Measurements from ENCODE around the gene PTPRN2. TPM values are rescaled to one million over a fixed set of nuclear protein-coding genes. Genes with fewer than 3 reads are reported as not detected.
"Not testable (repeated sequence)": the region's sequence is repeated elsewhere in the genome, so short reads cannot be mapped to it uniquely, and the experiment has no call there.

The PTPRN2 gene
- total RNA-seq, 1 donor from 2014 or later: 0.41 TPM

DNA sequence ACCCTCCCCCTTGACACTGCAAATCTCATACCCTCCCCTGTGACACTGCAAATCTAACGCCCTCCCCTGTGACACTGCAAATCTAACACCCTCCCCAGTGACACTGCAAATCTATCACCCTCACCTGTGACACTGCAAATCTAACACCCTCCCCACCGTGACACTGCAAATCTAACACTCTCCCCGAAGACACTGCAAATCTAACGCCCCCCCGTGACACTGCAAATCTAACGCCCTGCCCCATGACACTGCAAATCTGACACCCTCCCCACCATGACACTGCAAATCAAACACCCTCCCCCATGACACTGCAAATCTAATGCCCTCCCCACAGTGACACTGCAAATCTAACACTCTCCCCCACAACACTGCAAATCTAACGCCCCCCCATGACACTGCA is 647.1 kb downstream of the PTPRN2 start:
- Mint-ChIP-seq H3K9me3 (peaks cover 24% of the 10 kb centered on the region), H3K4me1 (ENCODE audit: low read depth) (no peaks in the 10 kb centered on the region), H3K27me3 (ENCODE audit: insufficient read depth) (no peaks in the 10 kb centered on the region), H3K36me3 (ENCODE audit: low read depth) (no peaks in the 10 kb centered on the region), H3K4me3 (no peak overlapping the region), H3K27ac (no peak overlapping the region)
- intact Hi-C loops (cut with micrococcal nuclease): no loop called here
- DNase-seq (ENCODE audit: low spot score): no peak

DNA sequence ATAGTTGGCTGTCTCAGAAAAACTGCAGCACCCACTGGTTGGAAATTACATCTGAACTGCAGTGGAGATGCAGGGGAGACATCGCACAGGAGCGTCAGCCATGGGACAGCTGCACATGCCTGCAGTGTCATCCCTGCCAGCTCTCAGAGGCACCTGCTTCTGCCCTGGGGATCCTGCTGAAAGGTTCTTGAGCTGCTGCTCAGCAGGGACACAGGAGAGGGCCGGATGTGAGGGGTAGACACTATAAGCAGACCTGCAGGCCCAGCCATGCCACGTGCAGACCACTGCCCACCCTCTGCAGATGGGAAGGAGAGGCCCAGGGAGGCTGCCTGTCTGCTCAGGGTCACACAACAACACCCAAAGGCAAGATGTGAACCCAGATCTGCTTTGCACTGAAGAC is 649.4 kb downstream of the PTPRN2 start:
- intact Hi-C loops (cut with micrococcal nuclease): no loop called here
- Mint-ChIP-seq H3K36me3 (ENCODE audit: low read depth) (peaks cover 2% of the 10 kb centered on the region), H3K27ac (no peak overlapping the region), H3K4me1 (ENCODE audit: low read depth) (no peaks in the 10 kb centered on the region), H3K27me3 (ENCODE audit: insufficient read depth) (no peaks in the 10 kb centered on the region), H3K9me3 (peaks cover 37% of the 10 kb centered on the region), H3K4me3 (no peak overlapping the region)
- DNase-seq (ENCODE audit: low spot score): no peak

DNA sequence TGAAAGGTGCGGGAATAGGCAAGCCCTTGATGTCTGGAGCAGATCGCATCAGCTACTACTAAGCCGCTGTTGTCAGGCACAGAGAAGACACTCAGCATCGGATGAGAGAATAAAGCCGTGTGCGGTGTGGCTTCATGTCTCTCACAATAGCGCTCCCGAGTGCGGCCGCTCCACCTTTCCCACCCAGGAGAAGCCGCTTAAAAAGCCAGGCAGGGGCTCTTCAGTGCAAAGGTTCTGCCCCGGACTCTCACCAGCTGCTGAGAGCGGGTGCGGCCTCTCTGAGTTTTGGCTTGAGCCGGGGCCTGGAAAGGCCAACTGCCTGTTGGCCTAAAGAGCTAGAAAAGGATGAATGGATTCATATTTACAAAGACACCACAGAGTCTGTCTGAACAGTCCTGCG is 650.2 kb downstream of the PTPRN2 start:
- H3K27ac Mint-ChIP-seq: no peak overlapping the region
- no peaks in the 10 kb centered on the region for H3K27me3 Mint-ChIP-seq (ENCODE audit: insufficient read depth)
- DNase-seq (ENCODE audit: low spot score): no peak
- H3K4me3 Mint-ChIP-seq: no peak overlapping the region
- H3K9me3 Mint-ChIP-seq: peaks cover 42% of the 10 kb centered on the region
- no peaks in the 10 kb centered on the region for H3K4me1 Mint-ChIP-seq (ENCODE audit: low read depth)
- peaks cover 6% of the 10 kb centered on the region for H3K36me3 Mint-ChIP-seq (ENCODE audit: low read depth)
- intact Hi-C loops (cut with micrococcal nuclease): no loop called here

DNA sequence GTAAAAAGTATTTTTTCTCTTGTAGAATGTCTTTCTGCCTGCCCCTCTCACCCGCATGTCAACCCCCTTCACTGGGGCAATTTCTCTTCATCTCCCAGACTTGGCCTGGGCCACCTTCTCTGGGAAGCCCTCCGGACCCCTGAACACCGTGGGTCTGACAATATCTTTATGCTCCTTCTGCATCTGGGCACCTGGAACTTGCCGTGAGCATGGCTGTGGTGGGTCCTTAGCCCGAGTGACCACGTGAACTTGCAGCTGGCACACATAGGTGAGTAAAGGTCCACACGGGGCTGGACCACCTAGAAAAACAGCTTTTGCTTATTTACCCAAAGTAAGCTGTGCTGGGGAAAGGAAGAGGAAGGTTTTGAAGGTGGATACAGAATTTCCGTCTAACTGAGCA is 650.6 kb downstream of the PTPRN2 start:
- peaks cover 7% of the 10 kb centered on the region for H3K36me3 Mint-ChIP-seq (ENCODE audit: low read depth)
- no peak overlapping the region for H3K4me3 Mint-ChIP-seq
- H3K9me3 Mint-ChIP-seq: peaks cover 47% of the 10 kb centered on the region
- no peaks in the 10 kb centered on the region for H3K4me1 Mint-ChIP-seq (ENCODE audit: low read depth)
- H3K27me3 Mint-ChIP-seq (ENCODE audit: insufficient read depth): no peaks in the 10 kb centered on the region
- H3K27ac Mint-ChIP-seq: no peak overlapping the region
- intact Hi-C loops (cut with micrococcal nuclease): no loop called here
- no peak for DNase-seq (ENCODE audit: low spot score)

DNA sequence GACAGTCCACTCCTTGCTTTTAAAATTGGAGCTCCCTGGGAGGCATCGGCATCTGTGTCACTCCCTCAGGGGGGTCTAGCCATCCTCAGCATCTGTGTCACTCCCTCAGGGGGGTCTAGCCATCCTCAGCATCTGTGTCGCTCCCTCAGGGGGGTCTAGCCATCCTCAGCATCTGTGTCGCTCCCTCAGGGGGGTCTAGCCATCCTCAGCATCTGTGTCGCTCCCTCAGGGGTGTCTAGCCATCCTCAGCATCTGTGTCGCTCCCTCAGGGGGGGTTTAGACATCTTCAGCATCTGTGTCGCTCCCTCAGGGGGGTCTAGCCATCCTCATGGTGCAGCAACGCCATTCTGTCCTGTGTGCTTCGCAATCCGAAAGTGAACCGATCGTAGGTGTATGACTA is 651.9 kb downstream of the PTPRN2 start:
- H3K4me1 Mint-ChIP-seq (ENCODE audit: low read depth); H3K27me3 Mint-ChIP-seq (ENCODE audit: insufficient read depth); H3K36me3 Mint-ChIP-seq (ENCODE audit: low read depth); H3K4me3 Mint-ChIP-seq; DNase-seq (ENCODE audit: low spot score); intact Hi-C loops (cut with micrococcal nuclease); H3K27ac Mint-ChIP-seq: not testable (repeated sequence)
- peaks cover 54% of the 10 kb centered on the region for H3K9me3 Mint-ChIP-seq

DNA sequence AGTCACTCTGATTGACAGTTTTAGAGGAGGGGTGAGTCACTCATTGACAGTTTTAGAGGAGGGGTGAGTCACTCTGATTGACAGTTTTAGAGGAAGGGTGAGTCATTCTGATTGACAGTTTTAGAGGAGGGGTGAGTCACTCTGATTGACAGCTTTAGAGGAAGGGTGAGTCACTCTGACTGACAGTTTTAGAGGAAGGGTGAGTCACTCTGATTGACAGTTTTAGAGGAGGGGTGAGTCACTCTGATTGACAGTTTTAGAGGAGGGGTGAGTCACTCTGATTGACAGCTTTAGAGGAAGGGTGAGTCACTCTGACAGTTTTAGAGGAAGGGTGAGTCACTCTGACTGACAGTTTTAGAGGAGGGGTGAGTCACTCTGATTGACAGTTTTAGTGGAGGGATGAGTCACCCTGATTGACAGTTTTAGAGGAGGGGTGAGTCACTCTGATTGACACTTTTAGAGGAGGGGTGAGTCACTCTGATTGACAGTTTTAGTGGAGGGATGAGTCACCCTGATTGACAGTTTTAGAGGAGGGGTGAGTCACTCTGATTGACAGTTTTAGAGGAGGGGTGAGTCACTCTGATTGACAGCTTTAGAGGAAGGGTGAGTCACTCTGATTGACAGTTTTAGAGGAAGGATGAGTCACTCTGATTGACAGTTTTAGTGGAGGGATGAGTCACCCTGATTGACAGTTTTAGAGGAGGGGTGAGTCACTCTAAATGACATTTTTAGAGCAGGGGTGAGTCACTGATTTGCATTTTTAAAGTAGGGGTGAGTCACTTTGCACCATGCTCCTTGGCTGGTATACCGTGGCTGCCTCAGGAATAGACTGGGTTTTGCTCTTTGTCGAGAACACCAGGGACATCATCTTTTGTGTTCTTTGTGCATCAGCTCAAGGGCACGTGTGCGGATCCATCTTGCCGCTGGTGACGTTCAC is 654.1 kb downstream of the PTPRN2 start:
- H3K4me3 Mint-ChIP-seq; H3K36me3 Mint-ChIP-seq (ENCODE audit: low read depth); H3K4me1 Mint-ChIP-seq (ENCODE audit: low read depth); intact Hi-C loops (cut with micrococcal nuclease); DNase-seq (ENCODE audit: low spot score); H3K27ac Mint-ChIP-seq; H3K27me3 Mint-ChIP-seq (ENCODE audit: insufficient read depth): not testable (repeated sequence)
- peaks cover 58% of the 10 kb centered on the region for H3K9me3 Mint-ChIP-seq

DNA sequence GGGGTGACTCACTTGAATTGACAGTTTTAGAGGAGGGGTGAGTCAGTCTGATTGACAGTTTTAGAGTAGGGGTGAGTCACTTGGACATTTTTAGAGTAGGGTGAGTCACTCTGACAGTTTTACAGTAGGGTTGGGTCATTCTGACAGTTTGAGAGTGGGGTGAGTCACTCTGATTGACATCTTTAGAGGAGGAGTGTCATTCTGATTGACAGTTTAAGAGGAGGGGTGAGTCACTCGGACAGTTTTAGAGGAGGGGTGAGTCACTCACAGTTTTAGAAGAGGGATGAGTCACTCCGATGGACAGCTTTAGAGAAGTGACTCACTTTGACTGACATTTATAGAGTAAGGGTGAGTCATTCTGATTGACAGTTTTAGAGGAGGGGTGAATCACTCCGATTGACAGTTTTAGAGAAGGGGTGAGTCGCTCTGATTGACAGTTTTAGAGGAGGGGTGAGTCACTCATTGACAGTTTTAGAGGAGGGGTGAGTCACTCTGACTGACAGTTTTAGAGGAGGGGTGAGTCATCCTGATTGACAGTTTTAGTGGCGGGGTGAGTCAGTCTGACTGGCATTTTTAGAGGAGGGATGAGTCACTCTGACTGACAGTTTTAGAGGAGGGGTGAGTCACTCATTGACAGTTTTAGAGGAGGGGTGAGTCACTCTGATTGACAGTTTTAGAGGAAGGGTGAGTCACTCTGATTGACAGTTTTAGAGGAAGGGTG is 655.0 kb downstream of the PTPRN2 start:
- H3K4me1 Mint-ChIP-seq (ENCODE audit: low read depth): no peaks in the 10 kb centered on the region
- H3K36me3 Mint-ChIP-seq (ENCODE audit: low read depth): peaks cover 7% of the 10 kb centered on the region
- no peak overlapping the region for H3K4me3 Mint-ChIP-seq
- no peak for DNase-seq (ENCODE audit: low spot score)
- peaks cover 58% of the 10 kb centered on the region for H3K9me3 Mint-ChIP-seq
- H3K27me3 Mint-ChIP-seq (ENCODE audit: insufficient read depth): no peaks in the 10 kb centered on the region
- H3K27ac Mint-ChIP-seq: peak overlapping the region; percentile 79
- intact Hi-C loops (cut with micrococcal nuclease): no loop called here

DNA sequence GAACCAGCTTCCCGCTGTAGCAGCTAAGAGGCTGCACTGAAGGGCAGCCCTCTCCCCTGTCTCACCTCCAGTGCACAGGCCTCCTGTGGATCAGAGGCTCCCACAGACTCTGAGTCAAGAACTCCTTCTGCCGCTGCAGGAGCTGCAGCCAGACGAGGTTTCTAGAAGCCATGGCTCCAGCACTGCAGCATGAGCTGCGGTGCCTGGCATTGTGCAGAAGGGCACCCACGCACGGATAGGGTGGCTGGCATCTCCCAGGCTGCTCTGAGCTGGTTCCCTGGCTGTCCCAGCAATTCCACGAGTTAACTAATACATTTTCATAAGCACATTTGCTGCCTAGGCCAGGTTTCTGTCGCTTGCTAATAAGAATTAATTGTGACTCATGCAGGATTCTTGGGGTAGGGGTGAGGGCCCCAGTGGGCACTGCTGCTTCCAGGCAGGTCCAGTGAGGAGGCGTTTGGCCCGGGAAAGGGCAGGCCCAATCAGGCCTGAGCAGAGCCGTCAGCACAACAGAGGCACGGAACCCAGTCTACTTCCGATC is 656.6 kb downstream of the PTPRN2 start:
- DNase-seq (ENCODE audit: low spot score): no peak
- Mint-ChIP-seq H3K36me3 (ENCODE audit: low read depth) (peaks cover 7% of the 10 kb centered on the region), H3K27ac (no peak overlapping the region), H3K4me1 (ENCODE audit: low read depth) (peaks cover 3% of the 10 kb centered on the region), H3K27me3 (ENCODE audit: insufficient read depth) (no peaks in the 10 kb centered on the region), H3K4me3 (no peak overlapping the region), H3K9me3 (peaks cover 46% of the 10 kb centered on the region)
- intact Hi-C loops (cut with micrococcal nuclease): no loop called here

DNA sequence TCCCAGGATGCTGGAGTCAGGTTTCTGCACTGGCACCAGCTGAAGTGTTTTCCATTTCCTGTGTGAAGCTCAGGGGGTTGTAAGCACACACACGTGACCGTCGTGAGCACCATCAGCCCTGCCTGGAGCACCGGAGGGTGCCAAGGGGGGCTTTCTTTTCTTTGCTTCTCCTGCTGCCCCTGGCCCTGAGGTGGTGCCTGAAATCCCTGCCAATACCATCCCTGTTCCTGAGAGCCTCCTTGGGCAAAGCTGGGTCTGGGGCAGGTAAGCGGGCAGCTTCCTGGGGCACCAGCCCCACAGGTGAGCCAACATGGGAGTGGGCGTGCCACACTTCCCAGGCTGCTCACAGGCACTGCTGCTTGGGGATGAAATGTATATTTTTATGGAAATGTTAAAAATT is 657.2 kb downstream of the PTPRN2 start:
- Mint-ChIP-seq H3K9me3 (peaks cover 43% of the 10 kb centered on the region), H3K27me3 (ENCODE audit: insufficient read depth) (no peaks in the 10 kb centered on the region), H3K4me3 (no peak overlapping the region), H3K36me3 (ENCODE audit: low read depth) (peaks cover 7% of the 10 kb centered on the region), H3K27ac (no peak overlapping the region), H3K4me1 (ENCODE audit: low read depth) (peaks cover 6% of the 10 kb centered on the region)
- no peak for DNase-seq (ENCODE audit: low spot score)
- intact Hi-C loops (cut with micrococcal nuclease): no loop called here

DNA sequence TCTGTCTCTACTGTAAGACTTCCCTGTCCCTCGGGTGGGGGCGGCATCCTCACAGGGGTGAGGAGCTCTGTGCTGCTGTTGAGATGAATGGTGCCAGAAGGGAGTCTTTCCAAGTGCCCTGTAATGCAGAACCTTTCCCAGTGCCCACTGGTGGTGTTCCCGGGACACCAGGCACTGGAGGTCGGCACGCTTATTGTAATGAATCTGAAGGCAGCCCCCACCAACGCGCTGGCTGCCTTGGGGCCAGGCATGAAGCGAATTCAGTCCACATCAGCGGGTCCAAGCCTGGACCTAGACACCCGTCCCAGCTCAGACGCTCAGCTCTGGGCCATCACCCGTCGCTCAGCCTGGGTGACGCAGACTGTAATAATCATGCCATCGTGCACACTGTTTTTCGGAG is 658.0 kb downstream of the PTPRN2 start:
- no peak for DNase-seq (ENCODE audit: low spot score)
- H3K9me3 Mint-ChIP-seq: peaks cover 36% of the 10 kb centered on the region

DNA sequence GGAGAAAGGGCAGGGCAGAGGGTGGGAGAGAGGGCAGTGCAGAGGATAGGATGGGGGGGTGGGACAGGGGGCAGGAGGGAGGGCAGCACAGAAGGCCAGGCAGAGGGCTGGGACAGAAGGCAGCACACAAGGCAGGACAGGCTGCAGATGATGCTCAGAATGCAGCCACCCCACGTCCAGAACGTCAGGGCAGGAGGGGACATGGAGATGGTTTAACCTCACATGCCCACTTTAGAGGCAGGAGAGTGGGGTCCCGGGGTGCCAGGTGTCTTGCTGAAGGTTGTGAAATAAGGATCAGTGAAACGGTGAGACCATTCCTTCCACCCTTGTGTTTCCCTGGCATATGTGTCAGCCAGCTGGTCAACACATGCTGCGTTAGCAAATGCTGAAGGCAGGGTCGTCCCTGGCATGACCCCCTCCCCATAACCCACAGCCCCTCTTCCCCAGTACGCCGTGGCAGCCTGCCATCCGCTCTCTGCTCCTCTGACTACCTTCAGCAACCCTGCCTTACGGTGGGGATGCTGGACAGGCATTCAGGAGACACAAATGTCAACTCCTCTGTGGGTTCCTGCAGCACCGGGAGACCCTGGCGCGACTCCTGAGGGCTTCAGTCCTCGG is 658.7 kb downstream of the PTPRN2 start:
- DNase-seq (ENCODE audit: low spot score): no peak
- no peak overlapping the region for H3K27ac Mint-ChIP-seq
- no peaks in the 10 kb centered on the region for H3K27me3 Mint-ChIP-seq (ENCODE audit: insufficient read depth)
- intact Hi-C loops (cut with micrococcal nuclease): no loop called here
- peaks cover 6% of the 10 kb centered on the region for H3K4me1 Mint-ChIP-seq (ENCODE audit: low read depth)
- peaks cover 5% of the 10 kb centered on the region for H3K36me3 Mint-ChIP-seq (ENCODE audit: low read depth)
- no peak overlapping the region for H3K4me3 Mint-ChIP-seq
- H3K9me3 Mint-ChIP-seq: peaks cover 29% of the 10 kb centered on the region

More for the DNA sequence above, 658.0 kb downstream of the PTPRN2 start:
- no peak overlapping the region for H3K4me3 Mint-ChIP-seq
- no peak overlapping the region for H3K27ac Mint-ChIP-seq
- peaks cover 5% of the 10 kb centered on the region for H3K36me3 Mint-ChIP-seq (ENCODE audit: low read depth)
- intact Hi-C loops (cut with micrococcal nuclease): no loop called here
- peaks cover 6% of the 10 kb centered on the region for H3K4me1 Mint-ChIP-seq (ENCODE audit: low read depth)
- no peaks in the 10 kb centered on the region for H3K27me3 Mint-ChIP-seq (ENCODE audit: insufficient read depth)

DNA sequence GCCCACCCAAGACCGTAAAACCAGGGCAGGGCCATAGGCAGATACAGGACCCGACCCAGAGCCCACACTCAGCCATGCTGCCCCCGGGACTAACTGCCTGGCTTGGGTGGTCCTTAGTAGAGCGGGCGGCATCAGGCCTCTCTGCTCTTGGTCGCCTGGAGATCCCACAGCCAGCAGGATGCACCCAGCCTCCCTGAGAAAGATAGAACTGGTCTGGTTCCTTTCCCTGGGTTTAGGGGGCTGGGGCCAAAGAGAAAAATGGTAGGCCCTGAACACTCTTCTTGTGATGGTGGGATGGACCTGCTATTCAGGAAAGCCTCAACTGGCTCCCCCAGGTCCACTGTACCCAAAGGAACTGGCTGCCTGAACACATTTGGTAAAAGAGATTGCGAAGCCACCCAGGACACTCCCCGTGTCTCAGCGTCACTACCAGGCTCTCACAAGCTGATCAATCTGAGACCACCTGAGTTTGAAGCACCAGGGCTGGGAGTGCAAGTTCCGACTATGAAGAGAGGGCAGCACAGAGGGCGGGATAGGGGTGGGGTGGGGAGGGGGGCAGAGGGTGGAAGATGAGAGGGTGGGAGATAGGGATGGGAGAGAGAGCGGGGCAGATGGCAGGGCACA is 659.3 kb downstream of the PTPRN2 start:
- H3K27ac Mint-ChIP-seq: no peak overlapping the region
- H3K4me1 Mint-ChIP-seq (ENCODE audit: low read depth): peaks cover 6% of the 10 kb centered on the region
- peaks cover 25% of the 10 kb centered on the region for H3K9me3 Mint-ChIP-seq
- H3K27me3 Mint-ChIP-seq (ENCODE audit: insufficient read depth): no peaks in the 10 kb centered on the region
- DNase-seq (ENCODE audit: low spot score): no peak
- intact Hi-C loops (cut with micrococcal nuclease): no loop called here
- peaks cover 5% of the 10 kb centered on the region for H3K36me3 Mint-ChIP-seq (ENCODE audit: low read depth)
- H3K4me3 Mint-ChIP-seq: no peak overlapping the region

Measured in activated T-helper 1 cell treated with anti-CD3 and anti-CD28 coated beads, Interleukin-12 subunit alpha, Interleukin-12 subunit beta, Interleukin-2, Interleukin-4 antibody, amounts not matched to agents 30 ng/mL and 10 ng/mL and 1 ng/mL, durations not matched to agents 14 hours and 24 hours and 36 hours (primary cell).